ENCODE measurements around the gene SHB. TPM values are rescaled to one million over a fixed set of nuclear protein-coding genes. Genes with fewer than 3 reads are reported as not detected.

The SHB gene
- total and polyA plus RNA-seq, 2 of the 8 experiments (the other 6 are each of a cell fraction or from before 2014, with no cell fraction given), result 4.1 to 12.6 TPM

- H2AFZ ChIP-seq (ENCODE audit: low read length), result no peak overlapping the region
- peak overlapping the region; percentile 97 to 100 for H3K4me2 ChIP-seq (ENCODE audit: insufficient read depth in 1 of 2, low read depth in 2 of 2, low read length in 2 of 2)
- peak overlapping the region; percentile 45 to 86 (median 56) for H3K4me3 ChIP-seq (ENCODE audit: extremely low read depth in 1 of 4, insufficient read depth in 2 of 4, low read depth in 3 of 4, low read length in 4 of 4)
- H3K4ac ChIP-seq (replicated peaks; ENCODE audit: insufficient read length, low read depth, low read length), result no peak overlapping the region
- no peak overlapping the region for H2BK20ac ChIP-seq (ENCODE audit: low read length)
- H3K27me3 ChIP-seq (replicated peaks in 1 of 4; ENCODE audit: control insufficient read depth in 3 of 4, extremely low read depth in 1 of 4, insufficient read depth in 3 of 4, low read length in 3 of 4), result peaks cover 0 to 16% (median 12%) of the 10 kb centered on the region in 4 experiments; a peak in 5 of 7 replicates
- peaks cover 3 to 39% of the 10 kb centered on the region in 2 experiments; a peak in 2 of 4 replicates for H3K79me2 ChIP-seq (ENCODE audit: control insufficient read depth in 1 of 2, insufficient read depth in 2 of 2, low read length in 2 of 2)
- peak overlapping the region in 3 of 4 experiments; percentile 13 to 50 (median 42); a peak in 3 of 7 replicates for H3K9ac ChIP-seq (replicated peaks in 1 of 4; ENCODE audit: extremely low read depth in 1 of 4, low read depth in 3 of 4, low read length in 3 of 4)
- no peak overlapping the region for H4K91ac ChIP-seq (replicated peaks; ENCODE audit: insufficient read length, low read length)
- no peak overlapping the region for H2BK5ac ChIP-seq (ENCODE audit: low read depth, low read length)
- H2AK5ac ChIP-seq (ENCODE audit: low read depth, low read length), result no peak overlapping the region
- H4K5ac ChIP-seq (ENCODE audit: insufficient read length, low read depth, low read length), result no peak overlapping the region
- no peak overlapping the region for H3K23ac ChIP-seq (ENCODE audit: insufficient read length)
- FAIRE-seq, result no peak
- 1% methylated on average over 78 of the region's 107 CpGs; no CpG with 5 or more reads in 1 of the 2 experiments for WGBS, 2 experiments (ENCODE audit: extremely low coverage in 1 of 2, insufficient coverage in 1 of 2, insufficient read length in 1 of 2, insufficient replicate concordance in 2 of 2, low coverage in 1 of 2, low lambda C conversion rate in 2 of 2, missing lambda C conversion rate in 1 of 2)
- peaks cover 9 to 21% of the 10 kb centered on the region in 2 experiments for H4K20me1 ChIP-seq (replicated peaks in 1 of 2; ENCODE audit: control insufficient read depth in 1 of 2, insufficient read depth in 2 of 2, low read length in 2 of 2)
- H2BK120ac ChIP-seq (replicated peaks; ENCODE audit: low read depth, low read length), result no peak overlapping the region
- no peaks in the 10 kb centered on the region for H3K36me3 ChIP-seq (ENCODE audit: control insufficient read depth in 2 of 4, insufficient read depth in 4 of 4, low read length in 3 of 4)
- peaks cover 0 to 34% (median 23%) of the 10 kb centered on the region in 4 experiments; a peak in 6 of 7 replicates for H3K4me1 ChIP-seq (replicated peaks in 1 of 4; ENCODE audit: control insufficient read depth in 3 of 4, insufficient read depth in 4 of 4, low read length in 3 of 4)
- DNase-seq (ENCODE audit: low read depth in 1 of 2, low spot score in 2 of 2), result peak in 1 of 2 experiments; percentile 59
- no peak overlapping the region for H3K14ac ChIP-seq (ENCODE audit: insufficient read length)
- no peak overlapping the region for H2BK15ac ChIP-seq (ENCODE audit: low read length)
- peaks cover 7% of the 10 kb centered on the region; the same call in 1 of the 2 replicates for H3K79me1 ChIP-seq (ENCODE audit: low read depth, low read length)
- ChIA-PET POLR2A (ENCODE audit: partially characterized antibody) (interaction anchor here (0.9 to 1.4 kb wide), 7 partner anchors 10 to 295 kb away, joined by 3 to 9 read pairs (median 4); no protein-coding TSS in a partner anchor), CTCF (ENCODE audit: partially characterized antibody) (interaction anchor here (0.7 to 2.4 kb wide), 12 partner anchors 10 to 154 kb away, joined by 3 to 16 read pairs (median 5); no protein-coding TSS in a partner anchor)
- H4K8ac ChIP-seq (ENCODE audit: extremely low read depth, insufficient read depth, low read length), result peak overlapping the region; percentile 63
- peak overlapping the region; percentile 60 for H3K18ac ChIP-seq (ENCODE audit: extremely low read depth, low read length)
- peaks cover 18% of the 10 kb centered on the region for H3K23me2 ChIP-seq (ENCODE audit: low read depth, low read length)
- no peak overlapping the region for H3K27ac ChIP-seq (ENCODE audit: low read depth, low read length)
- no peak overlapping the region for H2BK12ac ChIP-seq (ENCODE audit: low read depth, low read length)
- no peak overlapping the region for H3K56ac ChIP-seq (replicated peaks; ENCODE audit: insufficient read length, low read depth, low read length)
- no peaks in the 10 kb centered on the region for H3K9me3 ChIP-seq (ENCODE audit: insufficient read depth in 2 of 2, low read depth in 1 of 2, low read length in 1 of 2)
- TF ChIP-seq ATF3 (IDR thresholded peaks at IDR 0.05; ENCODE audit: insufficient read depth, low read depth, low read length) (no peak), EP300 (IDR thresholded peaks at IDR 0.05; ENCODE audit: borderline replicate concordance in 1 of 2, low read depth in 2 of 2, low read length in 2 of 2) (no peak), SIX5 (IDR thresholded peaks at IDR 0.05; ENCODE audit: low read depth, low read length) (no peak), RBBP5 (IDR thresholded peaks at IDR 0.05; ENCODE audit: borderline replicate concordance, low read depth, low read length) (no peak), GTF2F1 (IDR thresholded peaks at IDR 0.05; ENCODE audit: borderline replicate concordance, low read depth, low read length) (no peak), TCF12 (IDR thresholded peaks at IDR 0.05; ENCODE audit: low read depth, low read length) (no peak), SRF (IDR thresholded peaks at IDR 0.05; ENCODE audit: low read depth, low read length) (no peak), POLR2AphosphoS5 (IDR thresholded peaks at IDR 0.05; ENCODE audit: low read depth, low read length) (no peak), KDM1A (IDR thresholded peaks at IDR 0.05; ENCODE audit: borderline replicate concordance, low read length) (no peak)
Measured at GRCh38 chr9:38067859-38068681, 957 bp downstream of the SHB start.
